Activated CD8-positive, alpha-beta memory T cell treated with anti-CD3 and anti-CD28 coated beads, Interleukin-2, amount 50 U/mL, for 4 hours (primary cell): ENCODE measurements around the gene TMEM203.
"Not testable (repeated sequence)": the region's sequence is repeated elsewhere in the genome, so short reads cannot be mapped to it uniquely, and the experiment has no call there.

Source experiments
- DNase-seq: peaks from one replicate; pipeline ENCODE4 v3.0.0-alpha.2; 2020

The TMEM203 gene, protein sequence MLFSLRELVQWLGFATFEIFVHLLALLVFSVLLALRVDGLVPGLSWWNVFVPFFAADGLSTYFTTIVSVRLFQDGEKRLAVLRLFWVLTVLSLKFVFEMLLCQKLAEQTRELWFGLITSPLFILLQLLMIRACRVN

DNA sequence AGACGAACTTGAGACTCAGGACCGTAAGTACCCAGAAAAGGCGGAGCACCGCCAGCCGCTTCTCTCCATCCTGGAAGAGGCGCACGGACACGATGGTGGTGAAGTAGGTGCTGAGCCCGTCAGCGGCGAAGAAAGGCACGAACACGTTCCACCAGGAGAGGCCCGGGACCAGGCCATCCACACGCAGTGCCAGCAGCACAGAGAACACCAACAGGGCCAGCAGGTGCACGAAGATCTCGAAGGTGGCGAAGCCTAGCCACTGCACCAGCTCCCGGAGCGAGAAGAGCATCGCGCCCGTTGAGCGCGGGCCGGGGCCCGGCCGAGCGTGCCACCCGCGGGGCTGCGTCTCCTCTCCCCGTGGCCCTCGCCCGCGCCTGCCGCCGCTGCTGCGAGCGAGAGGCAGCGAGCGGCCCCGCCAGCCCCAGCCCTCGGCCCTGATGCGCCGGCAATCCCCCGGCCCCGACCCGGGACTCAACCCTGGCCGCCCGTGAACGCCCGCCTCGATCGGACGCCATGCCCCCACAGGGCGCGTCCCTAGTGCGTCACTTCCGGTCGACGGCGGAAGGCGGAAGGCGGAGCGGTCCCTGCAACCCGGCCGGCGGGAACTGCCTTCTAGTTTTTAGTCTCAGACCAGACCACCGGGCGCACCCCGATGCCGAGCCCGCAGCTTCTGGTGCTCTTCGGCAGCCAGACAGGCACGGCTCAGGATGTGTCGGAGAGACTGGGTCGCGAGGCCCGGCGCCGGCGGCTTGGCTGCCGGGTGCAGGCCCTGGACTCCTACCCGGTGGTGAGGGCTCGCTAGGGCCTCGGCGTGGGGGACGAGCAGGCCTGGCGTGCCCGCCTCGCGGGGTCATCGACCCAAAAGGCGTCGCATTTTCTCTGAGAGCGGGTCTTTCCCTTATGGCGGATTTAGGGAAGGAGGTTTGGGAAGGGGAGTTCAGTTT, at the start of gene TMEM203, which contains the start of gene NDOR1:
TSS of gene TMEM203 (minus strand) at position 523 of the 944 bp plus-strand sequence. CDS start at position 289, 234 bp downstream.
TSS of gene NDOR1 (plus strand) at position 575 of the 944 bp plus-strand sequence. CDS start at position 653, 78 bp downstream.
- DNase-seq: peak; percentile 94

DNA sequence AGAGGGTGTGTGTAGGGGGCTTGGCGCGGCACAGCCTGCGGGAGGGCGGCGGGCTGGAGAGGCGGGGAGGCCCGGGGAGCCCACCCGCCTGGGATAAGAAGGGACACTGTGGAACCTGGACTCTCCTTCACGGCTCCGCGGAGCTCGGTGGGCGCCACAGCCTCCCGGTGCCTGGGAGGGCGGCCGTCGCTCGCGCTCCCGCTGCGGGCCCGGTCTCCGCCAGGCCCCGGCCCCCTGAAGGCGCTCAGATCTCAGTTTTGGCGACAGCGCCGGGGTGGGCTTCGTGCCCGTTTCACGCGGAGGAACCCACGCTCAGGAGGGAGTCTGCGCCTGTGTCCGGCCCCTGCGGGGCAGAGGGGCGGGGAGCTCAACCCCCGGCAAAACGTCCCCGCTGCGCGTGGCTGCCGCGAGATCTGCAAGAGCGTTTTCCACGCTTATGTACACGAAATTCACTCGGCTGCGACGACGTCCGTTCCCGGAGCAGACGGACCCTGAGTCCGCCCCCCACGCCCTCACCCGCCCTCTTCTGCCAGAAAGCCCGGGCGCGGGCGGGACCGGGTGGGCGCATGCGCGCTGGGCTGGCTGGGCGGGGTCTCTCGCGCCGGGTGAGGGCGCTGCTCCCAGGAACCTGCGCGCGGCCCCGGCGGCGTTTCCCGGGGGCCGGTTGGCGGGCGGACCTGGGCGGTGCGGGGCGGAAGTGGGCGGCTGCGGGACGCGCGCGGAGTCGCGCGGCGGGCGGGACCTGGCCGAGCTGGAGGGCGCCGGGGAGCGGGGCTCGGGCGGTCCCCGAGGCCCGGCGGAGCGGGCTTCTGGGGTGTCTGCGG, 49.4 kb upstream of the TMEM203 start, which contains the start of gene NELFB:
TSS of gene NELFB (plus strand) at position 704 of the 824 bp plus-strand sequence.
- peak; percentile 97 for DNase-seq

DNA sequence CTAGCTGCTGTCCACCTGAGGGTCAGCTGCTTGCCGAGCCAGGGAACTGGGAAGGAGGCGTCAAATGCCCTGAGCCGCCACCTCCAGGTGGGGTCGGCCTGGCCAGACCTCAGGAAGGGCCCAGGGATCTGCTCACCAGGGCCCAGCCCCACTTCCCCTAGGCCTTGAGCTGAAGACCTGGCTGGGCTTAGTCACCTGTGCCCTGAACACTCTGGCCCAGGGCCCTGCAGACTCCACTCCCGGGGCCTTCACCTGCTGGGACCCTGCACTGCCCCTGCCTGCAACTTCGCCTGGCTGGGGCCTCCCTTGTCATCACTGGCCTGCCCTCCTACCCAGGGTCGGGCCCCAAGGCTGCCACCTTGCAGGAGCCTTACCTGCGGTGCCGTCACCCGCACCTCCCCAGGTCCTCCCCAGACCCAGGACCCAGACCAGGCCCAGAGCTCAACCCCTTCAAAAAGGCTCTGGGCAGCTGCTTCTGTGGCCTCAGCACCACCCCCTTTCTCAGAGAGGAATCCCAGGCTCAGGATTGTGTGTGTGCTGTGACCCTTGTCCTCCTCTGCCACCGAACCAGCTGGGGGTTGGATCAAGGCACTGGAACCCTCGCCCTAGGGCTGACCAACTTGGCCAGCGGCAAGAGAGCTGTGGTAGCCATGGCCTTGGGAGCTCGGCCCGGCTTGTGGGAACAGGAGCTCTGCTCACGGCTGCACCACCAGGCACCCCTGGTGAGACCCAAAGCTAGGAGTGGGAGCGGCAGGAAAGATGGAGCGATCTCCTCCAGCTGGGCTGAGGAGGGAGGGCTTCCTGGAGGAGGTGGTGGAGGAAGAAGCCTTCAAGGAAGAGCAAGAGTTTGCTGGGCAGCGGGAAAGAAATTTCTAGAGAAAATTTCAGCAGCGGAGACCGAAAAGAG, 48.5 kb upstream of the TMEM203 start:
- no peak for DNase-seq

DNA sequence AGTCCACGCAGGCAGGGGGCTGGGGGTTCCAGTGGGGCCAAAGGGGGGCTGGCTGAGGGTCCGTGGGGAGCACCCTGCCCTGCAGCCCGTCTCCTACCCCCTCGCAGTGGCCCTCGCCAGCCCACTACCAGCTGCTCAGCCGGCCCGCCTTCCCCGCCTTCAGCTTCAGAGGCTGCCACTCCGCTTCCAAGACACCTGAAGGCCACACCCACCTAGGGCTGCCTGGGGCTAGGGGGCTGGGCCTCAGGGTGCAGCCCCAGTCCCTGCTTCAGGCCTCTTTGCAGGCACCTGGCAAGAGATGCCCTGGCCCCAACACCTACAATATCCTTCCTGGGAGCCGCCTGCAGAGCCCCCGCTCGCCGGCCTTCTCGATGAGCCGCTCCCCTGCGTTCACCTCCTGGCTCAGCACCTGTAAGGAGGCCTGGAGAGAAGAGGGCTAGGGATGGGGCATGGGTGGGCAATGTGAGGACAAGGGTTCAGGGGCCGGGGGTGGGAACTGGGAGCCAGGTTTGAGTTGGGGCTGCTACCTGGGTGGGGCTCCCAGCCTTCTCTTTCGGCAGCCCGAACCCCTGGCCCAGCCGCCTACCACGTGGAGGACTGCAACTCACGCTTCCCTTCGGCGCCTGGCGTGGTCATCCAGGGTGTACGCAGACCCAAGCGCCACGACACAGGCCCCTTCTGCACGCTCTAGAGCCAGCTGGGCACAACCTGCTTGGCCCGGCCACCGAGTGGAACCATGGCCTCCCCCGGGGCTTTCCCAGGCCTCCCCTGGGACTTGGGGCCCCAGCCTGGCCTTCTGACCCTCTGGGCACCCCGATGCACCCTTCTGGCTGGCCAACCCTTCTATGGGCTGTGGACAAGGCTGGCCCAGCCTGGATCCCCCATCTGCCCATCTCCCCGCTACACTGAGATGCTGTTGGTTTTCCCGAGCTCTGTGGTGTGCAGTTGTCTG, 47.4 kb upstream of the TMEM203 start:
- no peak for DNase-seq

DNA sequence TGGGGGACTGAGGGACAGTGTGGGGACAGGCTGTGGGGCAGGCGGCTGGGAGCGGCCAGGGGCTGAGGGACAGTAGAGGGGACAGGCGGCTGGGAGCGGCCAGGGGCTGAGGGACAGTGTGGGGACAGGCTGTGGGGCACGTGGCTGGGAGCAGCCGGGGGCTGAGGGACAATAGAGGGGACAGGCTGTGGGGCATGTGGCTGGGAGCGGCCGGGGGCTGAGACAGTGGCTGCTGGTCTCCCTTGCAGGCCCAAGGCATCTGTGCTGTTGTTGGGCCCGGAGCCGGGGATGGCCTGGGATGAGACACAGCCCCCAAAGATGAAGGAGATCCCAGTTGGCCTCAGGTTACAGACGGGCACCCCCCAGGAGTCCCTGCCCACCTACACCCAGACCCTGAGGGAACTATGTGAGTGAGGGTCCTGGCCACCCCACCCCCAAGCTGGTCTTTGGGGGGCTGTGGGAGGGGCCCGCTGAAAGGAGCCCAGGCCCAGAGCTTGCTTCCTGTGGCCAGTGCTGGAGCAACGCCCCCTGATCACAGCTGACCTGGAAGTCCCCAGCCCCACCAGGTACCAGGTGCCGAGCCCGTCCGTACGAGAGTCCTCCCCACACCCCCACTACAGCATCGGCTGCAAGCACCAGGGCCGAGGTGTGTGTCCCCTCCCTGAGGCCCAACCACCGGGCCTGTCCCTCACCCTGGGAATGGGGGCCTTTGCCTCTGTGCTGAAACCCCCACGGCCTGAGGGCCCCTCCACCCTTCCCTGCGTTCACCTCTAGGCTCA, 46.2 kb upstream of the TMEM203 start:
- no peak for DNase-seq

DNA sequence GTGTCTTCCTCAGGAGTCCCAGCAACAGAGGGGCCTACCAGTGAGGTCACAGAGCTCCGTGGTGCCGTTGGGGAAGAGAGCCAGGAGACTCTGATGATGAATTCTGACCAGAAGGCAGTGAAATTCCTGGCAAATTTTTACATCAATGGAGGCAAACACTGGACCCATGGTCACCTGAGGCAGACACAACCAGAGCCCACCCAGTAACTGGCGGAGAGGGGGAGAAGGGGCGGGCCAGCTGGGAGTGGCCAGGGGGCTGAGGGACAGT, 45.7 kb upstream of the TMEM203 start, which contains the start of gene STPG3:
TSS of gene STPG3 (plus strand) at position 93 of the 268 bp plus-strand sequence. CDS start at position 94, 1 bp downstream.
- DNase-seq: no peak

DNA sequence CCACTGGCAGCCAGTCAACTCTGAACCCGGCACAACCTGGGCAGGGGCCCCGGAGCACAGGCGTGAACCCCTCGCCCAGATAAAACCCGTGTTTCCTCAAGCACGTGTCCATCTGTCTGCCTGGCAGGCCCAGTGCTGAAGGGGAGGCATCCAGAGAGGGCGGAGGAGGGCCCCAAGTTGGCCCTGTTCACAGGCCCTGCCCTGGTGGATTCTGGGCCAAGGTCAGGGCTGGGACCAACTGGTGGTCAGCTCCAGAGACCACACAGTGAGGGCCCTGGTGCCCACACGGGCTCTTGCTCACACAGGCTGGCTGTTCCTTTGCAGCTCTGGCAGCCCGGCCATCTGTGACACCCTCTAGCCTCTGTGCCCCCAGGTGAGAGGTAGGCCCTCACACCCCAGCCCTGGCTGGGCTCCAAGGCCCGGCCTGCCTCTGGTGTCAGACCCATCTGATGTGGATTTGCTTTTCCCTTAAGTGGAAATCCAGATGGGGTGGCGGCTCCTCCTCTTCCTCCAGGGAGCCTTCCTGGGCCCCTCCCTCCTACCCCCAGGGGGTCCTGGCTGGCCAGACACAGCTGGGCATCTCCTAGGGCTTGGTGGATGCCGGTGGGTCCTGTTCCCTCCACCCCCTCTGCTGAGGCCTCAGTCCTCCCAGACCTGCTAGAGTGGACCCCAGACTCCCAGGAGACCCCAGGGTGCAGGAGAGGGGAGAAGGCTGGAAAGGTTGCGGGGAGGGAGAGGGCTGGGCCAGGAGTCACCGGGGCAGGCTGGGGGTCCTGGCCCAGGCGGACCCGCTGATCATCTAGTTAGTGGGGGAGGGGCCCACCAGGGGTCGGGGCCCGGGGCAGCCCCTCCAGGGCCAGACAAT, 45.1 kb upstream of the TMEM203 start:
- no peak for DNase-seq

DNA sequence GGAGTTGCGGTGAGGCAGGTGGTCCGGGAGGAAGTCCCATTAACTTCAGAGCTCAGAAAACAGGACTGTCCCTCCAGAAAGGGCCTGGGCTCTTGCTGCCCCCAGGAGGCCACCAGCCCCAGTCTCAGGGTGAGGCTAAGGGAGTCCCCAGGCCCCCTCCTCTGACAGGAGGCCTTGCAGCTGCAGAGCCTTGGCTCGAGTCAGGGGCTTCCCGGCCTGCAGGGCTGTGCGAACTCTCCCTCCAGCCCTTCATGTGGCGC, 42.4 kb upstream of the TMEM203 start:
- no peak for DNase-seq

DNA sequence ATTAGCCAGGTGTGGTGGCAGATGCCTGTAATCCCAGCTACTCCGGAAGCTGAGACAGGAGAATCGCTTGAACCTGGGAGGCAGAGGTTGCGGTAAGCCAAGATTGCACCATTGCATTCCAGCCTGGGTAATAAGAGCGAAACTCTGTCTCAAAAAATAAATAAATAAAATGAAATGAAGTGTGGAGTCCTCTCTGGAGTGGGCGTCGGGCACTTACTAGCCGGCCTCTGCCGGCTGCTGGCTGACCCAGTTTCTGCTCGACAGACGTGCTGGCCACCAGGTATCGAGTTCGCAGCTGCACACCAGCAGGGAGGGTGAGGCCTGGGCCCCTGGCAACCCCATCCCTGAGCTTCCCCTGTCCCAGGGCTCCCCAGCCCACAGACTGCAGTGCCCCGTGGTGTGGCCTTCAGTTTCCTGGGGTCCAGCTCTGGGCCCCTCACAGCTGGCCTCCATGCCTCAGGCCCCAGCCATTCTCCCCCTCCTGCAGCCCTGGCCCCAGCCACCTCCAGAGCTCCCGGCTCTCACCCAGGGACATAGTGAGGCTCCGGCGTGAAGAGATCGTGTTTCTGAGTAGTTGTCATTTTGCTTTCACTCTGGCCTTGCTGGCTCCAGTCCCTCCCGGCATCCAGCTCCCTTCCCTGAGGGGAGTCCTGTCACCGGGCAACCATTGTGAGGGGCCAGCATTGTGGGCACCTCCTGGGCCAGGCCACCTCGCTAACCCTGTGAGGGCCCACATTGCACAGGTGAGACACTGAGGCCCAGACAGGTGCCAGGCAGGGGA, 41.9 kb upstream of the TMEM203 start:
- no peak for DNase-seq

DNA sequence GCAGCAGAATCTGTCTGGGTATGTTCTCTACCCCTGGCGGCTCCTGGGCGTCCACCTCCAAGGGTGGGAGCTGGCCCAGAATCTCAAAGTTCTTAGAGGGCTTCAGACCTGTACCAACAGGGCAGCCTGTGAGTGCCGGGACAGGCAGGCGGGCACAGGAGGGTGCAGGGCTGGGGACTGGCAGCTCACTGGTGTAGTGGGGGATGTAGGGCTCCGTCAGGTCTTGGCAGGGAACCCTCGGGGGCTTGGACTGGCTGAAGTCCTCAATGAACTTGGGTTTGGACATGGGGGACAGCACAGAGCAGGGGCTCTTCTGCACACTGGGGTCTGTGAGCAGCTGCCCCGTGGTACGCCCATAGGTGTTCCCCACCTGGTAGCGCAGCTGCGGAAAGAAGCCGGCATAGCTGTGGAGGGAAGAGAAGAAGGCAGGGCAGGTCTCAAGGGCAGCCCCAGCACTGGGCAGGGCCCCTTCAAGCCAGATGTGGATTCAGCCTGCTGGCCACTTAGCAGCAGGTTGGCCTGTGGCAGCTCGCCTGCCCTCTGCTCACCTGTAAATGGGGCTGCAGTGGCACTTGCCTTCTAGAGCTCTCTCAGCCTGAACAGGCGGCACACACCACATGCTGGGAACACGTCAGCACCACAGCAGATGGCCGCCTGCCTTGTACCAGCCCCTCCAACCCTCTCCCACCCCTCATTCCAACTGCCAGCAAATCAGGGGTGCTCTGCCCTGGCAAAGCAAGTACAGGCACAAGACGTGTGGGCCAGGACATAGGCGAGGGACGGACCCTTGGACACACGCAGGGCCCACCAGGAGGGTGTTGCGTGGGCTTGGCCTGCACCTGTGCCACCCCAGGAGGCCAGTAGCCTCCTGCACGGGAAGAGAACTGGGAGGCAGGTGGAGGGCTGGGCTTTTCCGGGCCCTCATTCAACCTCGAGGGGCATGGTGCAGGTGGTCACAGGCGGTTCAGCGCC, 40.3 kb upstream of the TMEM203 start:
- no peak for DNase-seq

DNA sequence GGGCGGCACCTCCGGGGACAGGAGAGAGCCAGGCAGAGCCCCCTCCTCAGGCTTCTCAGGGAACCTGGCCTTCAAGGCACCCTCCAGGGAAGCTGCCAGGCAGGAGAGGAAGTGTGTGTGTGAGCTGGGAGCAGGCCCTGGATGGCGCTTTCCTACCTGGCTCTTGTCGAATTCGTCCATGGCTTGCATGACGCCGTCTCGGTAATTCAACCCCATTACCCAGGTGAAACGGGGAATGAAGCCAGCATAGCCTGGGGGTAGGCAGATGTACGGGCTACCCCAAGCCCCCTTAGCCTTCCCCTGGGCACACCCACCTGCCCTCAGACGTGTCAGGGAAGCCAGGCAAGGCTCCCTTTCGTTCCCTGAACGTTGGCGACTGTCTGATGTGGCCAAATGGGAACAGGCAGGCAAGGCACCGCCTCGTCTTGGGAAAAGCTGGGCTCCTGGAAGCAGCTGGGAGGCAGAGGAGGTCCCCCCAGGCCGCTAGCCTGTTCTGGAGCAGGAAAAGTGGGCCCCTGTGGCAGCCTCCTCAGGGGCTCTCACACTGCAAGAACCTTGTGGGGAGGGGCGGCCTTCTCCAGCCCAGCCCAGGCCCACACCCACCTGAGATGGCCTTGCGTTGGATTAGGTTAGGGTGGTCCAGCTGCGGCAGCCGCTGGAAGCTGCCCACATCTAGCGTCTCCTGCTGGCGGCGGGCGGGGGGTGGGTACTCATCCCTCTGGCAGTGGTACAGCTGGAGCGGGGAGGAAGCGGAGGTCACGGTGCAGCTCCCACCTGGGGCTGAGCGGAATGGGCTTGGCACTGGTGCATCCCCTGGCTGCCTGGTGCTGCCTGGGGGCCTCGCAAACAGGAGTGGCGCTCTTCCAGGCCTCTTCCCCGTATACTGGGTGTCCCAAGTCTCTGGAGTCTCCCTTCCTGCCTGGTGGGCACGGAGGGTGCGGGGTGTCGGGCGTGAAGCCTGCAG, 39.3 kb upstream of the TMEM203 start:
- DNase-seq: no peak

DNA sequence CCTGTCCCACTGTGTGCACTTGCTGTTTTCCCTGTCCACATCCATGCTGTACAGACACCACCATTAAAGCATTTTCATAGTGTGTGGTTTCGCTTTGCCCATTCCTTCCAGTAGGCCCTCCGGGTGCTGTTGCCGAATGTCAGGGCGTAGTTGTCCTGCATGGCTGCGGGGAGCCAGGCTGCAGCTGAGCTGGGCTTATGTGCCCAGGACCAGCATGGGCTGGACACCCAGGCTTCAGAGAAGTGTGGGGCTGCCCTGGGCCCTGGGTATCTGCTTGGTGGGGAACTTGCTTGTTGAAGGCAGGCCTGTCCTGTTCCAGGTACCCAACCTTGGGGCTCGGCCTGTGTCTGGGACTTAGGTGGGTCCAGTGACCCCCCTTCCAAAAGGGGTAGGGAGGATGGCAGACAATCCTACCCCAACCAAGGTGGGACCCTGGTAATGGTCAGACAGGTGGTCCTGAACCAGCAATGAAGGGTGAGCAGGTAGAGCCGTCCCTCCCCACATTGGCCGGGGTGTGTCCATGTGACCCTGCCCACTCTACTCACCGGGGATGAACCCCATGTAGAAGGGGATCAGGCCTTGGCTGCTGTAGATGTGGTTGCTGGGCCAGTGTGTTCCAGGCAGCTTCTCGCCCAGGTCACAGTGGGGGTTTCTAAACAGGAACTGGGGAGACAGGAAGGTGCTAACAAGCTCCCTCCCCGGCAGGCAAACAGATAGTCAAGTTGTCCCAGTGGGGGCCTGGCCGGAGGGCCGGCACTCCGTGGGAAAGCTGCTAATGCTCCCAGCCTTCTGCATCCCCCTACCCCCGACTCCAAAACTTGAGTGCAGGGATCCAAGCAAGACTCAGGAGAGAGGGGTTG, 38.4 kb upstream of the TMEM203 start:
- no peak for DNase-seq

DNA sequence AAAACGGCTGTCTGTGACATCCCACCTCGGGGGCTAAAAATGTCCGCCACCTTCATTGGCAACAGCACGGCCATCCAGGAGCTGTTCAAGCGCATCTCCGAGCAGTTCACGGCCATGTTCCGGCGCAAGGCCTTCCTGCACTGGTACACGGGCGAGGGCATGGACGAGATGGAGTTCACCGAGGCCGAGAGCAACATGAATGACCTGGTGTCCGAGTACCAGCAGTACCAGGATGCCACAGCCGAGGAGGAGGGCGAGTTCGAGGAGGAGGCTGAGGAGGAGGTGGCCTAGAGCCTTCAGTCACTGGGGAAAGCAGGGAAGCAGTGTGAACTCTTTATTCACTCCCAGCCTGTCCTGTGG, 37.8 kb upstream of the TMEM203 start:
- DNase-seq: not testable (repeated sequence)

DNA sequence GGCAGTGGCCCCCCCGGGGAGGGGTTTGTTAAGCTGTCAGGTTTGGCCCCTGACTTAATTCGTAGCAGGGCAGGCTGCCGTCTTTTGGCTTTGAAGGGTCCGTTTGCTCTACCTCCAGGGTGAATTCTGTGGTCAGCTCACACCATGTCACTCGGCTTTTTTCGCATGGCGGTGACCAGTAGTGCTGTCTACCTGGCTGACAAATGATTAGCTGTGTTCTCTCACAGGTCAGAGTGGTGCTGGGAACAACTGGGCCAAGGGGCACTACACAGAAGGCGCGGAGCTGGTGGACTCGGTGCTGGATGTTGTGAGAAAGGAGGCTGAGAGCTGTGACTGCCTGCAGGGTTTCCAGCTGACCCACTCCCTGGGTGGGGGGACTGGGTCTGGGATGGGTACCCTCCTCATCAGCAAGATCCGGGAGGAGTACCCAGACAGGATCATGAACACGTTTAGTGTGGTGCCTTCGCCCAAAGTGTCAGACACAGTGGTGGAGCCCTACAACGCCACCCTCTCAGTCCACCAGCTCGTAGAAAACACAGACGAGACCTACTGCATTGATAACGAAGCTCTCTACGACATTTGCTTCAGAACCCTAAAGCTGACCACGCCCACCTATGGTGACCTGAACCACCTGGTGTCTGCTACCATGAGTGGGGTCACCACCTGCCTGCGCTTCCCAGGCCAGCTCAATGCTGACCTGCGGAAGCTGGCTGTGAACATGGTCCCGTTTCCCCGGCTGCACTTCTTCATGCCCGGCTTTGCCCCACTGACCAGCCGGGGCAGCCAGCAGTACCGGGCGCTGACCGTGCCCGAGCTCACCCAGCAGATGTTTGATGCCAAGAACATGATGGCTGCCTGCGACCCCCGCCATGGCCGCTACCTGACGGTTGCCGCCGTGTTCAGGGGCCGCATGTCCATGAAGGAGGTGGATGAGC, 37.1 kb upstream of the TMEM203 start:
- DNase-seq: no peak
